ENCODE results near the gene SLC16A12.

Gene SLC16A12

GRCh38 chr10:89535171-89536012 lies at the start of gene SLC16A12:
Gene SLC16A12, minus strand, starts transcription at chr10:89535594. Its CDS starts 73,016 bp downstream, at chr10:89462578.
- no peak for DNase-seq

GRCh38 chr10:89582022-89582421 lies 46.6 kb upstream of the SLC16A12 start:
- DNase-seq: no peak

GRCh38 chr10:89580243-89580642 lies 44.8 kb upstream of the SLC16A12 start:
- no peak for DNase-seq

- DNase-seq: no peak
These were observed 41.3 kb upstream of the SLC16A12 start for GRCh38 chr10:89576696-89577095.

- DNase-seq: no peak
These were observed 40.6 kb upstream of the SLC16A12 start for GRCh38 chr10:89576022-89576421.

- DNase-seq: no peak
These were observed 39.6 kb upstream of the SLC16A12 start for GRCh38 chr10:89575031-89575430.

GRCh38 chr10:89574368-89574767 lies 39.0 kb upstream of the SLC16A12 start:
- no peak for DNase-seq

GRCh38 chr10:89567576-89568245 lies 32.3 kb upstream of the SLC16A12 start:
- DNase-seq: no peak

GRCh38 chr10:89566992-89567391 lies 31.6 kb upstream of the SLC16A12 start:
- no peak for DNase-seq

- no peak for DNase-seq
These were observed 30.9 kb upstream of the SLC16A12 start for GRCh38 chr10:89566095-89566950.

GRCh38 chr10:89565180-89565579 lies 29.8 kb upstream of the SLC16A12 start:
- DNase-seq: no peak

- DNase-seq: no peak
These were observed 28.6 kb upstream of the SLC16A12 start for GRCh38 chr10:89563861-89564478.

- no peak for DNase-seq
These were observed 27.9 kb upstream of the SLC16A12 start for GRCh38 chr10:89563311-89563710.

GRCh38 chr10:89556600-89556999 lies 21.2 kb upstream of the SLC16A12 start:
- no peak for DNase-seq

GRCh38 chr10:89555688-89556445 lies 20.5 kb upstream of the SLC16A12 start:
- no peak for DNase-seq

GRCh38 chr10:89554433-89554832 lies 19.0 kb upstream of the SLC16A12 start:
- no peak for DNase-seq

- DNase-seq: no peak
These were observed 17.8 kb upstream of the SLC16A12 start for GRCh38 chr10:89553064-89553734.

GRCh38 chr10:89552213-89552612 lies 16.8 kb upstream of the SLC16A12 start:
- no peak for DNase-seq

- DNase-seq: no peak
These were observed 15.1 kb upstream of the SLC16A12 start for GRCh38 chr10:89550509-89550908.

- DNase-seq: no peak
These were observed 14.1 kb upstream of the SLC16A12 start for GRCh38 chr10:89549510-89549909.

GRCh38 chr10:89548673-89549072 lies 13.3 kb upstream of the SLC16A12 start:
- DNase-seq: no peak

All from DMS 273 treated with DMSO at 0.1 percent for 48 hours (cell line).